Sigmoid colon (tissue), 4 donors: ENCODE measurements around the gene FBXO33.

ENCODE experiments used
- EP300 ChIP-seq, 4 donors: sonication (generic); formaldehyde crosslinking; IDR thresholded peaks; one replicate each; pipeline ENCODE4 v1.6.1; 2017; ENCODE audit warnings: antibody characterized with exemption in 4 of 4
- POLR2A ChIP-seq, 2 donors: fragments of 450-650 bp; IDR thresholded peaks; one replicate each; pipeline ENCODE4 v1.6.1; 2016; ENCODE audit warnings: antibody characterized with exemption in 2 of 2, mild to moderate bottlenecking in 2 of 2, moderate library complexity in 2 of 2
- TF ChIP-seq, protein P1 (sequence below), 4 experiments: fragments of 450-650 bp in 3 of 4; fragments of 200-600 bp in 1 of 4; IDR thresholded peaks; one replicate each; pipeline ENCODE4 v1.5.1; 2016 to 2019; ENCODE audit warnings: antibody characterized with exemption in 4 of 4, mild to moderate bottlenecking in 3 of 4, moderate library complexity in 2 of 4

DNA sequence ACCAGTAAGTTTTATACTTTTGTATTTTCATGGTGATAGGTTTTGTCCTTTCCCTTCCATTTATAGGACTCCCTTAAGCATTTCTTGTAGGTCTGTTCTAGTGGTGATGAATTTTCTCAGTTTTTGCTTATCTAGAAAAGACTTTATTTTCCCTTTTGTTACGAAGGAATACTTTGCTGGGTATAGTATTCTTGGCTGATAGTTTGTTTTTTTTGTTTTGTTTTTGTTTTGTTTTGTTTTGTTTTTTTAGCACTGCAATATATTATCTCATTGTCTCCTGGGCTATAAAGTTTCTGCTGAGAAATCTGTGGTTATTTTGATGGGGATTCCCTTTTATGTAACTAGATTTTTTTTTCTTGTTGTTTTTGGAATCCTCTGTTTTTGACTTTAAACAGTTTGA, 67.7 kb downstream of the FBXO33 start:
- TF ChIP-seq, protein P1, sequence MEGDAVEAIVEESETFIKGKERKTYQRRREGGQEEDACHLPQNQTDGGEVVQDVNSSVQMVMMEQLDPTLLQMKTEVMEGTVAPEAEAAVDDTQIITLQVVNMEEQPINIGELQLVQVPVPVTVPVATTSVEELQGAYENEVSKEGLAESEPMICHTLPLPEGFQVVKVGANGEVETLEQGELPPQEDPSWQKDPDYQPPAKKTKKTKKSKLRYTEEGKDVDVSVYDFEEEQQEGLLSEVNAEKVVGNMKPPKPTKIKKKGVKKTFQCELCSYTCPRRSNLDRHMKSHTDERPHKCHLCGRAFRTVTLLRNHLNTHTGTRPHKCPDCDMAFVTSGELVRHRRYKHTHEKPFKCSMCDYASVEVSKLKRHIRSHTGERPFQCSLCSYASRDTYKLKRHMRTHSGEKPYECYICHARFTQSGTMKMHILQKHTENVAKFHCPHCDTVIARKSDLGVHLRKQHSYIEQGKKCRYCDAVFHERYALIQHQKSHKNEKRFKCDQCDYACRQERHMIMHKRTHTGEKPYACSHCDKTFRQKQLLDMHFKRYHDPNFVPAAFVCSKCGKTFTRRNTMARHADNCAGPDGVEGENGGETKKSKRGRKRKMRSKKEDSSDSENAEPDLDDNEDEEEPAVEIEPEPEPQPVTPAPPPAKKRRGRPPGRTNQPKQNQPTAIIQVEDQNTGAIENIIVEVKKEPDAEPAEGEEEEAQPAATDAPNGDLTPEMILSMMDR (IDR thresholded peaks at IDR 0.05) = no peak
- TF ChIP-seq EP300 (IDR thresholded peaks at IDR 0.05) = no peak
- TF ChIP-seq POLR2A (IDR thresholded peaks at IDR 0.05) = no peak
